Stimulated activated CD4-positive, alpha-beta T cell treated with anti-CD3 and anti-CD28 coated beads, Interleukin-1b, Interleukin-23, amount 100 ng/mL, for 48 hours (primary cell): ENCODE measurements around the gene OR2W1.

Experiments used
- DNase-seq: peaks from one replicate; pipeline ENCODE4 v3.0.0-alpha.2; 2020

OR2W1 gene

DNA sequence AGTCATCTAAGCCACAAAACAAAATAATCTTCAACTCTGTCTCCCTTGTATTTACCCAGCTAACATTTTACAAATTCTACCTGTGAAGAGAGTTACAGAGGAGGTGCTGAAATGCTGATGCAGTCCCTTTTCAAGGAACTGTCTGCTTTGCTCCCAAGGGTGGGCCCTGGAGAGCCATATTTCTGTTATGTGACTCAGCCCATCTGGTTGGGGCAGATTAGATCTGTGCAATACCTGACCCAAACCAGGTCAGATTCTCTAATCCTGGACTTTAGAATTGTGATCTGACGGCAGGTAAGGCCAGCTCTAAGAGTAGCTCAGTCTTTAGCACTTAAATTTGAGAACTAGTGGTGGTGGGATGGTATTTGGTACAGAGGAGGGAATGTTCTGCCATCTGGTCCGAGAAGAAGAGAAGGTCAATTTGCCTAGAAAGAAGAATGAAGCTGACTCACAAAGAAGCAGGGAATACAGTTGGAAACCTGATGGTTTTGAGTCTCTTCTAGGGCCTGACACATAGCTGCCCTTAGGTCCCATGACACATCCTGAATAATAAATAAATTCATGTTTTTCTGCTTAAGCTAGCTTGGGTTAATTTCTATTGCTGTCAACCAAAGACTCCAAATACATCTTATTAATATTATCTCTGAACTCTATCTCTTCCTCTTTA, 48.0 kb downstream of the OR2W1 start:
- DNase-seq, result no peak

GRCh38 chr6:28995093-28995650, 49.8 kb downstream of the OR2W1 start:
- DNase-seq, result no peak
